Measurements from ENCODE around the gene DPM3. TPM values are rescaled to one million over a fixed set of nuclear protein-coding genes. Genes with fewer than 3 reads are reported as not detected.

DPM3 gene
- total and polyA plus RNA-seq, 9 of the 15 experiments (the other 6 are each of a cell fraction or from before 2014, with no cell fraction given), result 3.7 to 120 (median 36.4) TPM

DNA sequence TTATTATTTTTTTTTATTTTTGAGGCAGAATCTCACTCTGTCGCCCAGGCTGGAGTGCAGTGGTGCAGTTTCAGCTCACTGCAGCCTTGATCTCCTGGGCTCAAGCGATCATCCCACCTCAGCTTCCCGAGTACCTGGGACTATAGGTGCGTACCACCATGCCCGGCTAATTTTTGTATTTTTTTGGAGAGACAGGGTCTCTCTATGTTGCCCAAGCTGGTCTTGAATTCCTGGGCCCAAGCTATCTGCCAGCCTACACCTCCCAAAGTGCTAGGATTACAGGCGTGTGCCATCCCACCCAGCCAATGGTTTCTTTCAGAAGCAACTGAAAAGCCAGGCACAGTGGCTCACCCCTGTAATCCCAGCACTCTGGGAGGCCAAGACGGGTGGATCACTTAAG lies 30.5 kb upstream of the DPM3 start:
- no peak overlapping the region for H3K4me2 ChIP-seq (ENCODE audit: insufficient read depth, low read length)
- H3K79me2 ChIP-seq (ENCODE audit: control insufficient read depth, insufficient read depth, low read length), result peaks cover 15% of the 10 kb centered on the region
- no peak overlapping the region for H3K9ac ChIP-seq (ENCODE audit: insufficient read depth in 1 of 2, low read depth in 2 of 2, low read length in 2 of 2)
- ChIA-PET CTCF (ENCODE audit: low intra/inter-chr PET ratio) (interaction anchor here (0.8 kb wide), 1 partner anchor 58 kb away, joined by 6 read pairs; no protein-coding TSS in a partner anchor), POLR2A (interaction anchor here (0.6 to 2.6 kb wide), 2 partner anchors 23 to 96 kb away, joined by 3 to 12 read pairs; no protein-coding TSS in a partner anchor)
- TF ChIP-seq ETS2 (tag; IDR thresholded peaks at IDR 0.05; ENCODE audit: borderline replicate concordance, poor library complexity, severe bottlenecking) (no peak), PPARD (CRISPR knock-in tag; IDR thresholded peaks at IDR 0.05) (no peak), MAFG (tag; conservative IDR thresholded peaks at IDR 0.05) (no peak)
- intact Hi-C loops (cut with micrococcal nuclease), result no loop called here
- no peak overlapping the region for H3K4me3 ChIP-seq
- H3K36me3 ChIP-seq (ENCODE audit: control insufficient read depth, insufficient read depth, low read length), result peaks cover 35% of the 10 kb centered on the region
- no TSS peak for BruUV-seq (replicated peaks)
- DNase-seq (ENCODE audit: extremely low read depth in 1 of 4, low spot score in 3 of 4), result no peak
- in situ Hi-C loops (cut with MboI), result no loop called here
- no peak for FAIRE-seq
- no peaks in the 10 kb centered on the region for H3K9me1 ChIP-seq (ENCODE audit: control insufficient read depth, insufficient read depth, low read length)
- H3K27ac ChIP-seq (ENCODE audit: extremely low read depth, low read depth, low read length), result no peak overlapping the region
- no peaks in the 10 kb centered on the region for H3K9me3 ChIP-seq (replicated peaks; ENCODE audit: control insufficient read depth, insufficient read depth, low read depth, low read length)
- no peaks in the 10 kb centered on the region for H3K27me3 ChIP-seq (ENCODE audit: control insufficient read depth in 2 of 2, insufficient read depth in 2 of 2, low read length in 2 of 2)
- H2AFZ ChIP-seq (ENCODE audit: low read depth, low read length), result no peak overlapping the region
- H3K4me1 ChIP-seq (replicated peaks in 1 of 2; ENCODE audit: control insufficient read depth in 2 of 2, insufficient read depth in 2 of 2, low read length in 2 of 2), result peaks cover 16 to 40% of the 10 kb centered on the region in 2 experiments; a peak in 4 of 5 replicates
- ATAC-seq, result no peak
- no peaks in the 10 kb centered on the region for H4K20me1 ChIP-seq (replicated peaks; ENCODE audit: control insufficient read depth, insufficient read depth, low read length)
- WGBS (ENCODE audit: insufficient coverage, low coverage, missing lambda C conversion rate), result 83% methylated on average over 7 of the region's 7 CpGs

DNA sequence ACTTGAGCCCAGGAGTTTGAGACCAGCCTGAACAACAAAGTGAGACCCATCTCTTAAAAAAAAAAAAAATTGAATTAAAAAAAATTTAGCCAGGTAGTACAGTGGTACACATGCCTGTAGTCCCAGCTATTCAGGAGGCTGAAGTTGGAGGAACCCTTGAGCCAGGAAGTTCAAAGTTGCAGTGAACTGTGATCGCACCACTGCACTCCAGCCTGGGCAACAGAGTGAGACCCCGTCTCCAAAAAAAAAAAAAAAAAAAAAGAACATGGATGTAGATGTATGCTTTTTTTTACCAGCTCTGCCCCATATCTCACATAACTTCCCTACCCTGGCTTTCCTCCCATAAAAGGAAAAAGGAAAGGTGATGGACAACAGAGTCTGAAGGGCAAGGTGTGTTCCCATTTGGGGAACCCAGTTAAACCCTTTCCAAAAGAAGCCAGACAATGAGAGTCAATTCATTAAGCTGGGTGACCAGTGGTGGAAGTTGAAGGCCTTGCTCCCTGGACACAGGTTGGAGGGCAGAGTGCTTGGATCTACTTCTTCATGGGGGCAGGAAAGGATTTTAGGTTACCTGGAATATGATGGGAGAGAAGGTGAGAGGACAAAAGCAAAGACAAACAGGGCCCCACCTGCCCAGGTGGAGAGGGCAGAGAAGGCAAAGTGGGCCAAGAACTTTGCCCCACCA lies 29.9 kb upstream of the DPM3 start:
- Histone ChIP-seq H3K36me3 (ENCODE audit: control insufficient read depth, insufficient read depth, low read length) (peaks cover 35% of the 10 kb centered on the region), H3K9me1 (ENCODE audit: control insufficient read depth, insufficient read depth, low read length) (no peaks in the 10 kb centered on the region), H3K4me2 (ENCODE audit: insufficient read depth, low read length) (no peak overlapping the region), H3K9me3 (replicated peaks; ENCODE audit: control insufficient read depth, insufficient read depth, low read depth, low read length) (no peaks in the 10 kb centered on the region), H3K27ac (ENCODE audit: extremely low read depth, low read depth, low read length) (no peak overlapping the region), H3K9ac (ENCODE audit: insufficient read depth in 1 of 2, low read depth in 2 of 2, low read length in 2 of 2) (no peak overlapping the region), H3K79me2 (ENCODE audit: control insufficient read depth, insufficient read depth, low read length) (peaks cover 15% of the 10 kb centered on the region), H3K4me3 (no peak overlapping the region), H4K20me1 (replicated peaks; ENCODE audit: control insufficient read depth, insufficient read depth, low read length) (no peaks in the 10 kb centered on the region), H2AFZ (ENCODE audit: low read depth, low read length) (no peak overlapping the region), H3K27me3 (ENCODE audit: control insufficient read depth in 2 of 2, insufficient read depth in 2 of 2, low read length in 2 of 2) (no peaks in the 10 kb centered on the region), H3K4me1 (replicated peaks in 1 of 2; ENCODE audit: control insufficient read depth in 2 of 2, insufficient read depth in 2 of 2, low read length in 2 of 2) (peaks cover 16 to 34% of the 10 kb centered on the region in 2 experiments; a peak in 4 of 5 replicates)
- no peak for TF ChIP-seq HDAC1 (IDR thresholded peaks at IDR 0.05)
- peak; percentile 65; the same call in 1 of the 2 replicates for TF ChIP-seq ZNF121 (CRISPR knock-in tag; conservative IDR thresholded peaks at IDR 0.05)
- ChIA-PET CTCF (ENCODE audit: low intra/inter-chr PET ratio) (interaction anchor here (0.8 kb wide), 1 partner anchor 58 kb away, joined by 6 read pairs; no protein-coding TSS in a partner anchor), POLR2A (interaction anchor here (0.6 kb wide), 2 partner anchors 95 to 113 kb away, joined by 3 read pairs; no protein-coding TSS in a partner anchor)
- ATAC-seq (no peak), DNase-seq (ENCODE audit: extremely low read depth in 1 of 4, low spot score in 3 of 4) (peak in 1 of 4 experiments; percentile 0), FAIRE-seq (no peak)
- intact Hi-C loops (cut with micrococcal nuclease), result no loop called here
- BruUV-seq (replicated peaks), result TSS peak; percentile 25
- no CpG with 5 or more reads among the region's 2 CpGs for whole genome bisulfite sequencing (ENCODE audit: insufficient coverage, low coverage, missing lambda C conversion rate)
- in situ Hi-C loops (cut with MboI), result no loop called here

All from K562 (cell line).